HG02642 (cell line): Measurements from ENCODE around the gene SERPINB10.

Experiments used
- ATAC-seq: cut with Tn5 transposase; IDR thresholded peaks from one replicate; pipeline ENCODE4 v1.9.1; 2021; ENCODE audit warnings: mild to moderate bottlenecking; ENCODE audit not compliant: unreplicated experiment, poor library complexity

SERPINB10 gene, protein sequence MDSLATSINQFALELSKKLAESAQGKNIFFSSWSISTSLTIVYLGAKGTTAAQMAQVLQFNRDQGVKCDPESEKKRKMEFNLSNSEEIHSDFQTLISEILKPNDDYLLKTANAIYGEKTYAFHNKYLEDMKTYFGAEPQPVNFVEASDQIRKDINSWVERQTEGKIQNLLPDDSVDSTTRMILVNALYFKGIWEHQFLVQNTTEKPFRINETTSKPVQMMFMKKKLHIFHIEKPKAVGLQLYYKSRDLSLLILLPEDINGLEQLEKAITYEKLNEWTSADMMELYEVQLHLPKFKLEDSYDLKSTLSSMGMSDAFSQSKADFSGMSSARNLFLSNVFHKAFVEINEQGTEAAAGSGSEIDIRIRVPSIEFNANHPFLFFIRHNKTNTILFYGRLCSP

DNA sequence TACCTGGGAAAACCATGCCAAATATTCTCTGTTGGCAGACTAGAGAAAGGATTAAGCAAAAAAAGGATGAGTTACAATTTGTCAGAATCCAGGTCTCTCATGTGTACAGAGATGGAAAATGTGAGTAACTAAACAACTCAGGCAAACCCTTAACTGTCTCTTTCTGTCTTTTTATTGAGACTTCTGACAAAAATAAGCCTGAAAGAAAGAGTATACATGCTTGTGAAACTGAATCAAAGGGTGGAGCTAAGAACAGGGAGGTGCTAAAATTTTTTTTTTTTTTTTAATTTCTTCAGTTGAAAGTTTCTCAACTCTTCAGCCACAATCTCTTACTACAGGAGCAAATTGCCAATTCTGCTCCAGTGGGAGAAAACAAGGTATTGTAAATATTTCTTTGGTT, at the start of gene SERPINB10:
TSS of gene SERPINB10 (plus strand) at position 295 of the 400 bp plus-strand sequence. CDS start 7,553 bp downstream, outside the sequence.
- peak; percentile 58 for ATAC-seq

DNA sequence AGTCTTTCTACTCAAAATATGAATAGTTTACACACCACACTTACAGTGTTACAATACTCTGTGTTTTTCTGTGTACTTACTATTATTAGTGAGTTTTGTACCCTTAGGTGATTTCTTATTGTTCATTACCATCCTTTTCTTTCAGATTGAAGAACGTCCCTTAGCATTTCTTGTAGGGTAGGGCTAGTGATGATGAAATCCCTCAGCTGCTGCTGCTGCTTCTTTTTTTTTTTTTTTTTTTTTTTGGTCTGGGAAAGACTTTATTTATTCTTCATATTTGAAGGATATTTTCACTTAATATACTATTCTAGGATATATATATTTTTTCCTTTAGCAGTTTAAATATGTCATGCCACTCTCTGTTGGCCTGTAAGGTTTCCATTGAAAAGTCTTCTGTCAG, 49.3 kb upstream of the SERPINB10 start:
- no peak for ATAC-seq

DNA sequence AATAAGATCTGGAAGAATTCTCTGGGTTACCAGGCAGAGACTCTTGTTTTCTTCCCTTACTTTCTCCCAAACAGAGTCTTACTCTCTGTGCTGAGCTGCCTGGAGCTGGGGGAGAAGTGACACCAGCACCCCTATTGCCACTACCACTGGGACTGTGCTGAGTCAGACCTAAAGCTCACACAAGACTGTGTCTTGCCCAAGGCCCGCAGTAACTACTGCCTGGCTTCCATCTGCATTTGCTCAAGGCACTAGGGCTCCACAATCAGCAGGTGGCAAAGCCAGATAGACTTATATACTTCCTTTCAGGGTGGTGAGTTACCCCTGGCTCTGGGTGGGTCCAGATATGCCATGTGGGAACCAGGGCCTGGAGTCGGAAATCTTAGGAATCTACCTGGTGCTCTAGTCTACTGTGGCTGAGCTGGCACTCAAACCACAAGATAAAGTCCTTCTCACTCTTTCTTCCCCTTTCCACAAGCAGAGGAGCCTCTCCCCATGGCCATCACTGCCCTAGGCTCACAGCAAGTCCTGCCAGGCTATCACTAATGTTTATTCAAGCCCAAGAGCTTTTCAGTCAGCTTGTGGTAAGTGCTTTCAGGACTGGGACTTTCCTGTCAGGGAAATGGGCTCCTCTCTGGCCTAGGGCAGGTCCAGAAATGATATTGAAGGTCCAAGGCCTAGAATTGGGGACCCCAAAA, 47.8 kb upstream of the SERPINB10 start:
- no peak for ATAC-seq

DNA sequence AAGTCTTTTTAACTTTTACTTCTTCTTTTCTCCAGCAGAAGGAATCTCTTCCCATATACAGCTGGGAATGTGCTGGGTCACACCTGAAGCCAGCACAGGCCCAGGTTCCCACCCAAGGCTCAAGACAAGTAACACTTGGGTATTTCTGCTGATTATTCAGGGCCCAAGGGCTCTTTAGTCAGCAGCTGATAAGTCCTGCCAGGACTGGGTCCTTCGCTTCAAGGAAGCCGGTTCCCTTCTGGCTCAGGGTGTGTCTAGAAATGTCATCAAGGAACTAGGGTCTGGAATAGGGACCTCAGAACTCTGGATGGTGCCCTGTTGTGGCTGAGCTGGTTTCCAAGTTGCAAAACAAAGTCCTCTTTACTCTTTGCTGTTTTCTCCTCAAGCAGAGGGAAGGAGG, 47.2 kb upstream of the SERPINB10 start:
- ATAC-seq: no peak

DNA sequence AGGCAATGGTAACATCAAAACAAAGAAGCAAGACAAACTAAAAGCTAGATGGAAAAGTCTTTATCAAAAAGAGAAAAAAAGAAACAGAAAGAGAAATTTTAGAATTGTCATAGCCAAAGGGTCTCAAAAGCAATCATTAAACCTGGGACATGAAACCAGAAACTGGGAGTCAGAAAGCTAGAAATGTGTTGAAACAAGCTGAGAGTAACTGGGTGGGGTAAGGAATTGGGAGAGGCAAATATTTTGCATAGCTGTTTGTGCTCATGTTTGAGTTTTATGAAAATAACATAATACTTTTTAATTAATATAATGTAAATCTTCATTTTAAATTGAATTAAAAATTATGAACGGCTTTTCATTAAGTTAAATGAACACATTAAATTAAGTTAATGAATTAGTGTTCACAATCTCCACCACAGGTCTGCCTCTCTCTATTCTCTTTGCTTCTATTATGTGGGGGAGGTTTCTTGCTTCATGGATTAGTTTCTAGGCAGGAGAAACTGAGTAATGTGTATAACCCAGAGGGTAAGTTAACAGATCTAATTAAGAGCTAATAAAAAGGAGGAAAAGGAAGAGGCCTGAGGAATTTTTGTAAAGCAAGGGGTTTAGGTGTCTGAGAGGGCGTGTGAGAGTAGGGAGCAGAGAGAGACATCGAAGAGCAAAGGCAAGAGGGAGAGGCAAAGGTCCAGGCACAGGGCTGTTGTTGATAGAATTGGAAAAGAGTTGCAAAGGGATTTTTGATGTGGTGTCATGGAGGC, 40.2 kb upstream of the SERPINB10 start:
- ATAC-seq: no peak

DNA sequence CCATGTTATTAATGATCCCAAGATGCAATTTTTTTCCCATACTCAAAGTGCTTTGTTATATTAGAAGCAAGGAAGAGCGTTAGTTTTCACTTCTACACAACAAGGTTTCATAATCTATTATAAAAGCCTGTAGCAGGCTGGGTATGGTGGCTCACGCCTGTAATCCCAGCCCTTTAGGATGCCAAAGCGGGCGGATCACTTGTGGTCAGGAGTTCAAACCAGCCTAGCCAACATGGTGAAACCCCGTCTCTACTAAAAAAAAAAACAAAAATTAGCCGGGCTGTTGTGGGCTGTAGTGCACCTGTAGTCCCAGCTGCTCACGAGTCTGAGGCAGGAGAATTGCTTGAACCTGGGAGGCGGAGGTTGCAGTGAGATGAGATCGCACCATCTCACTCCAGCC, 39.2 kb upstream of the SERPINB10 start:
- ATAC-seq: no peak

DNA sequence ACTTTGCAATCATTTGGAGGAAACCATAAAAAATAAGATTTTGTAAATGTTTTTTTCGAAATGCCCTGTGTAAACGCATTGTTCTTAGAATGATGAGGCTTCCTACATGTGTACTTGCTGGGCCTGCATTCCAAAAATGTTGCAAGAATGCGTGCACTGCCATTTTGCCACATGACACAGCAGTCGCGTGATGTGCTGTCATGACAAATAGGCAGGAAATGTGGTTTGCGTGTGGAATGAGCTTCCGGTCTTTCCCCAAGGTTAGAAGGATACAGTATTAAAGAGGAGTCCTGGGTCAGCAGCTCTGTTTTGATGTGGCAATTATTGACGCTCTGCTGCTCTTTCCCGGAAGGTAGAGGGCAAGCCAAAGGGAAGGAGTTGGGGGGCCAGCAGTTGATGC, 38.4 kb upstream of the SERPINB10 start:
- ATAC-seq: no peak

DNA sequence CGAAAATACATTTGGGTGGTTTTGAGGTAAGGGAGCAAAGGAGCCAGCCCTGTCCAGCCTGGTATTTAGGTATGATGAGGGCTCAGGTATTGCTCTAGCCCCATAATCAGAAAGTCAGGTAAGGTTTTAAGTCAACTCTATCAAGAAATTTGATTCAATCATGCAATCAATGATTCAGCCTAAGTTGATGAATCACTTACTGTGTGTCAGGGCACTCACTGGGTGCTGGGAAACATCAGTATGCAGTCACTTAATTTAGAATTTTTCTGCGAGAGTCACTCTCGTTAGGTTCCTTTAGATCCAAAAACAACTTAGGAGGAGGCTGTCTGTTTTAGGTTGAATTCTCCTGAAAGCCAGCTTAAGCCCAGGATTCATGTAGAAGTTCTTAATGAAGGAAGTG, 37.9 kb upstream of the SERPINB10 start:
- ATAC-seq: no peak

DNA sequence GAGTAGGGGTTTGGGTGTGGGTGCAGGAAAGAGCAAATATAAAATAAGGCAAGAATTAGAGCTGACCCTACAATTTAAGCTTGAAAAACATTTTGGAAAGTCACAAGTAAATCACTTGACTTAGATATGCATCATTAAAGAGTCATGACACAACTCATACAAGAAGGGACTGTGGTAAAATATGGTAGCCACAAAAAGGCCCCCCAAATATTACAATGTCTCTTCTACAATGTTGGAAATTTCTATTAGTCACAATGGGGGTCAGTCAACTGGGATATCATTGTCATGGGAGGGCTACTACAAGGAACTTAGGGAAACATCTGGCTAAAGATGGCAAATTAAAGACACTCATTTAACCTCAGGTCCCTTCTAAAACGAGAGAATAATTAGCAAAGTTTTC, 35.9 kb upstream of the SERPINB10 start:
- no peak for ATAC-seq

DNA sequence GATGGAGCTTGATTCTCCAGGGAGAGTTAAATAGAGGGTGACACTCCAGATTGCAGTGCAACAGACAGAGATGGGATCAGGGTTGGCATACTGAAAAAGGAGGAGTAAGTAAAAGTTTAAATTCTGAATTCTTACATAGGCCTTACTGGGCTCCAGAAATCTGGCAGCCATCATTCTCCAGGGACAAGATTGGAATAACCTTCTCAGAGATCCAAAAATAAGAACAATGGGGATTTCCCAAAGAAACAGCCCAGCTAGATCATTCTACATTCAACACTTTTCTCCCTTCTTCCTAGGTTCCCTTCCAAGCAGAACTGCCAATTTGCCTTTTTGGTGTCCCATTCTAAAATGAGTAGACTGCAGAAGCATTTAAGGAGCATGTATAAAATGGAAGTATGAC, 35.2 kb upstream of the SERPINB10 start:
- no peak for ATAC-seq

DNA sequence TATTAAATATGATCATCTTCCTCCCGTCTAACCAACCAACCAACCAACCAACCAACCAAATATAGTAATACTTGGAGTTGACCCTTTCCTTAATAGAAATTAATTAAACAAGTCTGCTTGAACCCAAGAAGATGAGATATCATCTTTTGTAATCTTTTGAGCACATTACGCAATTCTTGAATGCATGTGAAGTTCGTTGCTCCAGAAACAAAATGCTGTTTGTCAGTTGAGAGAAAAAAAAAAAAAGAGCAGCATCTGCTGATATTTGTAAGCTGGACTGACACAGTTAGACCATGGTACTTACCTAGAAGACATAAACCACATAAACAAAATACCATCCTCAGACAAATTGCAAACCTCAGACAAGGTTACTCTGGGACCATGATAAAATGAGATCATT, 29.4 kb upstream of the SERPINB10 start:
- no peak for ATAC-seq

DNA sequence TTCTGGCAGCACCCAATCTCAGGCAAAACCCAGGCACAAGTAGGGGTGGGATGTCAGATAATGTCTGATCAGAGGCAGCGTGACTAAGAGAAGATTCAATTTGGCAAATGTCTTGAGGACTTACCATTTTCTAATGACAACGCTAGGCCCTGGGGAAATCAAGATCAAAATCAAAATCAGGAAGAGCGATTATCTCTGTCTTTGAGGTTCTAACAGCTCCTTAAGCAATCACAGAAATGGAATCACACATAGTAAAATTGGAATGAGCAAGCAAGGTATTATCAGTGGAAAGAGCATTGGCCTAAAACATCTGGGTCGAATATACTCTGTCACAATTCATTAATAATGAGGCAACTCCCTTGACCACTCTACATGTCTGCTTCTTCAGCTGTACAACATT, 28.8 kb upstream of the SERPINB10 start:
- no peak for ATAC-seq

DNA sequence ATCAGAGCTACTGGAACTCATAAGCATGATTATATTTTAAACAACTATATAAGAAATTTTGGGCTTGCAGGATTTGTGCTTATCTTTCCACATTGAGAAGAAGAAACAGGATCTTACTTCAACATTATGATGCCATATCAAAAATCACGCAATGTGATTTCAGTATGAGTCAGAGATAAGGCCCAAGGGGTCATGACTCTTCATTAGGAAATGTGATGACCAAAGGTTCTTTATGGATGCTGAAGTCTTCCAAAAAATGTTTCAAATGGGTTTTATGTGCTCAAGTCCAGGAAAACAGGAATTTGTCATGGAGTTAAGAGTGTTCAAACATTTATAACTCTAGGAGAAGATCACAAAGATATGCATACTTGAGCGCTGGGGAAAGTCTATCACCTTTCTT, 28.0 kb upstream of the SERPINB10 start:
- ATAC-seq: no peak

DNA sequence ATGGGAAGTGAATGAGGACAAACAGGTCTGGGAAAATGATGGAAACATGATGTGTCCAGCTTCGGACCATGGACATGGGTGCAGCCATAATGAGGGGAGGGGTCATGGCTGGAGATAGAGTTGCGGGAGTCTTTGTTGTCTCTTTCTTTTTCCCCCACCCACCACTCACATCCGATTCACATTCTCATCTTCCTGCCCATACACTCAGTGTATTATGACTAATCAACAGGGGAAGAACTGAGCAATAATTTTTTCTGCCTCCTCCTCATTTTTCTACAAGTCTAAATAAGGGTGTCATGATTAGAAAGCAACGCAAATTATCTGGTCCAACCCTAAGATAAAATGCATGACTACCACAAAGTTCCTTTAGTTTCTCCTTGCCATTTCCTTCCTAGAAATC, 25.9 kb upstream of the SERPINB10 start:
- ATAC-seq: no peak

DNA sequence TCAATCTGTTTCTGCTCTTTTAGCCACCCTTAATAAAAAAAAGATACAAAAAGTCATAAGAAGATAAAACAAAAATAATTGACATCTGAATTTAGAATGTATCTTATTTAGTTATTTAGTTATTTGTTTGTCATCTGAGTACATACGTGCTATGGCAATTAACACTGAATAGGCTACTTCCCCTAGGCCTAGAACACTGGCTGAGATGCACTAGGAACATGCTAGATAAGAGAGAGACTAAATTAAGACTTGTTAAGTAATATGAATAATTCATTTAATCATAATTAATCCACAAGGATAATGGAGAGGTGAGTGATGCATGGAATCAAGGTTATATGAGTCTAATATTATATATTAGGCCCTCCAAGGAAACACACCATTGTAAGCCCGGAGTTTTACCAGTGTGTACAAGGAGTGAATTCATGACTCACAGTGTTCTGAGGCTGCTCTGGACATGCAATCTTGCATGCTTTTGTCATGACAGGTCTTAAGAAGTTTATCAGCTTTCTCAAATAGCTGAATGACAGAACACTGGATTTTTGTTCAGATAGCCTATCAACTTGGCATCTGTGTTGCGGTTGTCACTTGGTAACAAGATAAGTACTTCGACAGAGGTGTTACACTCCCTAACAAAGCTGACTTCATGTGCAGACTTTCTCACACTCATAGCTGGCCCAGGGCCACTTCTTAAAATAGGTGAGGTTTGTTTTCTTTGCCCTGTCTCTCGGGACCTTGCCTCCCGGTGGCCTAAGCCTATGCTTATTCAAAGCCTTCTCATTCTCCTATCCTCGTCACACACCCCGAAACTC, 25.2 kb upstream of the SERPINB10 start:
- ATAC-seq: no peak

DNA sequence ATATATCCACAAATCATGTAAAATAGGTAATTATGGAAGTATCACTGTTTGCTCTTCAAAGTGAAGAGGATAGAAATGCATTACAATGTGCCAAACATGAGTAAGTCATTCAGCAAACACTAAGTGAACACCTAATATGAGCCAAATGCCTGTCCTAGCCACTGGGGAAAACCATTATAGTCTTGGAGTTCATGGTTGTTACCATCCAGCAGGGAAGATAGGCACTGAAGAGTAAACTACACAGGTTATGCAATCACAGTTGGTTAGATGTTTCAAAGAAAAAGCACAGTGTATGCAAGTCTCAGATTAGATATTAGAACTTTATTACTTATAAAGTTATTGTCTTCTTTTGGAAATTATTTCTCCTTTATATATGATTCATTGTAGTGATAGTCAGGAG, 24.1 kb upstream of the SERPINB10 start:
- no peak for ATAC-seq

DNA sequence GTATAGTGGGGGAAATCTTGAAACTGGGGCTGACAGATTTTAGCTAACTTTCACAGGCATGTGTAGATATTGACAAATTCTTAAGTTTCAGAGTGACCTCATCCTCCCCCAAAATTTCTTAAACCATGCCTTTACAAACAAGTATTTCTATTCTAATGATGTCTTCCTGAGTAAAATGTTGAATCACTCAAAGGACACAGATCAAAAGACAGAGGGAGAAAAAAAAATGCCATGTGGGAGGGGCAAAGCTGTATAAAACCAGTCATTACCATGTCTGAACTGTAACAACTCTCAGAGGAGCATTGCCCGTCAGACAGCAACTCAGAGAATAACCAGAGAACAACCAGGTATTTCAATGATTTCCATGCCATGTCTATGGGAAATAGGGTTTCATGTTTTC, 20.3 kb upstream of the SERPINB10 start, which contains the start of gene SERPINB2:
TSS of gene SERPINB2 (plus strand) at position 282 of the 400 bp plus-strand sequence. CDS start 3,740 bp downstream, outside the sequence.
- no peak for ATAC-seq

DNA sequence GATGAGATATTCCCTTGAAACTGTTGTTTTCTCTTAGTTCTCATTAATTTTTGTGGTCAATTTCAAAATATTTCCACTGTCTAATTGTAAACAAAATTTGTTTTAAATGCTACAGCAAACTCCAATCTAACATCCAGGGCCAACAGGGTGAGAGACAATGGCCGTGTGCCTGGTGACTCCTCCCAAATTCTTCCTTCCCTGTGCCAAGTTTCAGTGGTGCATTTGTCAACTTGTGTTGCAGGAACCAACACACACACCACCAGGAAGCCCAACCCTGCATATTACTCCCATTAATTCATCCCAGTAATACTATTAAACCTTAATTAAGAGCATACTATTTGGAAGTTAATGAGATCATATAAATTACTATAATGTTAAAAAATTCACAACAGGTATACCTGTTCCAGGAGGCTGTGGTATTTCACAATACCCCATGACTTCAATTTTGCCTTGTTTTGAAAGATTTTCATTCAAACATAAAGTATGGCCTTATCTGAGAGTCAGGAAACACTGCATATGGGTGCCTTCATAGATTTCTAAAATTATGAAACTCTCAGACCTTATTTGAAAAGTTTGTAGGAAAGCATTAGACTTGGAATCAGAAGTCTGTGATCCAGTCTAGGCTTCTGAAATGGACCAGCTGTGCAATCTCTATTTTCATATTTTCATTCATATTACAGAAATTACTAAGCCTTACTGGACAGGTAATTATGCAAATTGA, 19.1 kb upstream of the SERPINB10 start:
- ATAC-seq: no peak

DNA sequence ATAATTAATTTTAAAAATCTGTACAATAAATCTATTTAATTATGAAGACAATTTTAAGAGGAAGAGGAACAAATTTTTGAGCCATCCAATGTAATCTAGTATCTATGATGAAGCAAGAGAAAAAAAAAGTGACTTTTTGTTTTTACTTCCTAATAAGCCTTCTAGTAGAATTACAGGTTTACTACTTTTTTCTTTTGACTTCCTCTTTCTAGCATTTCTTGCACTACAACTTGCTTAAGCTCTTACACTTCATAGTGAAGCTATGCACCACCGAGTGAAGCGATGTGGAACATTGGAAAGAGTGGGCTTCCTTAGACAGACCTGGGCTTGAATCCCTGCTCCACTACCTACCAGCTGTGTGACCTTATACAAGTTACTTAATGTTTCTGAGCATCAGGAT, 18.1 kb upstream of the SERPINB10 start:
- no peak for ATAC-seq
